ENCODE measurements around the gene TFRC. TPM values are rescaled to one million over a fixed set of nuclear protein-coding genes. Genes with fewer than 3 reads are reported as not detected.
A peak's percentile ranks its signal among the peaks of the same experiment; 100 is the strongest.

TFRC gene
- total and polyA plus RNA-seq, 4 donors, result 60.8 to 159 (median 83.3) TPM

DNA sequence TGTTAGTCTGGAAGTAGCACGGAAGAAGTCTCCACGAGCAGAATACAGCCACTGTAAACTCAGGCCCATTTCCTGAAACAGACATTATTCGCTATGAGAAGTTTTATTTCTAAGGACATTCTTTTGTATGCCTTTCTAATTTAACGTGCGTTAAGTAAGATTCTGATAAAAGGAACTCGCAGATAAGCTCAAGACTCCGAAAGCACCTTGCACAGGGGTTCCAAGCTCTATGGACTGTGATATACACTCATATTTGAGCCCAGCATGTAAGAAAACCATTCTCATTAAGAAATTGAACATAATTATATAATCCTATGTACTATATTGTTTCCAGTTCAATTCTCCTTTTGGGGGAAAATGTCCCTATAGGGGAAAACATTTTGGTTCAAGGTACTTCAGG lies 28.4 kb downstream of the TFRC start:
- H3K27me3 ChIP-seq (ENCODE audit: control insufficient read depth, insufficient read depth, low read length), result no peaks in the 10 kb centered on the region
- DNase-seq (ENCODE audit: low read depth in 4 of 6, low spot score in 6 of 6), result no peak
- H3K9me3 ChIP-seq (ENCODE audit: control insufficient read depth, insufficient read depth, low read length), result no peaks in the 10 kb centered on the region
- no peak overlapping the region for H3K27ac ChIP-seq (ENCODE audit: low read depth, low read length)
- no peak overlapping the region for H3K4me3 ChIP-seq (ENCODE audit: low read depth, low read length)
- H3K36me3 ChIP-seq (ENCODE audit: control insufficient read depth, insufficient read depth, low read length), result peaks cover 50% of the 10 kb centered on the region
- no CpG with 5 or more reads among the region's 7 CpGs for WGBS (ENCODE audit: insufficient coverage)
- H3K4me1 ChIP-seq (ENCODE audit: control insufficient read depth, insufficient read depth, low read length), result no peaks in the 10 kb centered on the region

DNA sequence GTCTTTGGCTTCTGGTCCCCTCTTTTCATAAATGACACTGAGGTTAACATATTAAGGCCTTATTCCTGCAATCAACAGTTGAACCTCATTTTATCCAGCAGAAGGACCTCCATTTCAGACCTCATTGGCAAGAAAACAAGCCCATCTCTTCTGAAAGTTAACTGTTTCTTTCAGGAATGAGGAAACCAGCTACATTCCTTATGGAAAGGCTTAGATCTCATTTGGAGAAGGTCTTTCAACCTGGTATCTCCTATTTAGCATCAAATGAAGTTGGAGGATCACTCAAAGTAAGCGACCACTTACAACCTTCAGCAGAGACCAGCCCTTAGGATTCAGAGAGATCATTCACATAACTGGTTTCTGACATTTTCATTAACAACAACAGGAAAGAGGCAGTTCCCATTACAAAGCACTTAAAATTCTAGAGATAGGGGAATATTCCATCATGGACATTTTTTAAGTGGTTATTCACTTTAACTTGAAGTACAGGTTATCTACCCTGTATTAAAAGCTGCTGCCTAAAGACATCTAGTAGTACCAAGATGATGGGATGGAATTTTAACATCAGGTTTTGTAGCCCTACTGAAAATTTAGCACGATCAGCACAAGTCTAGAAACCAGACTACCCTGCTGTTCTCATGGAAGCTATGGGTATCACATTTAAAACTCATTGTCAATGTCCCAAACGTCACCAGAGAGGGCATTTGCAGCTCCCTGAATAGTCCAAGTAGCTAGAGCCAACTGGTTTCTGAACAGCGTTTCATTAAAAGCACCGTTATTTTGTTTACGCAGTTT lies 30.4 kb downstream of the TFRC start:
- WGBS (ENCODE audit: insufficient coverage), result 55% methylated on average over 5 of the region's 6 CpGs
- Histone ChIP-seq H3K27ac (ENCODE audit: low read depth, low read length) (peak overlapping the region; percentile 19), H3K27me3 (ENCODE audit: control insufficient read depth, insufficient read depth, low read length) (no peaks in the 10 kb centered on the region), H3K9me3 (ENCODE audit: control insufficient read depth, insufficient read depth, low read length) (no peaks in the 10 kb centered on the region), H3K4me1 (ENCODE audit: control insufficient read depth, insufficient read depth, low read length) (no peaks in the 10 kb centered on the region), H3K36me3 (ENCODE audit: control insufficient read depth, insufficient read depth, low read length) (peaks cover 48% of the 10 kb centered on the region), H3K4me3 (ENCODE audit: low read depth, low read length) (no peak overlapping the region)
- DNase-seq (ENCODE audit: low read depth in 4 of 6, low spot score in 6 of 6), result no peak

DNA sequence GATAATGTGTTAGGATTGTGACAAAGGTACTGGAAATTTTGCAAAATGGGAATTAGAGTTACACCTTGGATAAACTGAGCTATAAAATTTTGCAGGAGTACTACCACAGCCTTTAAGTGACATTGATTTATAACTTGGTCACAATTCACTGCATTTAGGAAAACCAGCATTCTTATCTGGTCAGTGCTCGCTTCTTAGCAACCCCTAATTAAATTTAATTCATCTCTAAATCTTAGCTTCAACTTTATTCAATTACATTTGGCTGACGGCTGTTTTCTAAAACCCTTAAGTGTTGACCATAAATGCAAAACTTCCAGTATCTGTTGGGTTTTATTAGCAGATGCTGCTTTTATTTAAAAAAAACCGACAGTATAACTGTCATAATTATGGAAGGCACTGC lies 31.3 kb downstream of the TFRC start:
- peak in 2 of 6 donors; percentile 28 to 49 for DNase-seq (ENCODE audit: low read depth in 4 of 6, low spot score in 6 of 6)
- no peaks in the 10 kb centered on the region for H3K9me3 ChIP-seq (ENCODE audit: control insufficient read depth, insufficient read depth, low read length)
- peaks cover 39% of the 10 kb centered on the region for H3K36me3 ChIP-seq (ENCODE audit: control insufficient read depth, insufficient read depth, low read length)
- no peaks in the 10 kb centered on the region for H3K4me1 ChIP-seq (ENCODE audit: control insufficient read depth, insufficient read depth, low read length)
- no peaks in the 10 kb centered on the region for H3K27me3 ChIP-seq (ENCODE audit: control insufficient read depth, insufficient read depth, low read length)
- 67% methylated on average over 1 of the region's 3 CpGs for WGBS (ENCODE audit: insufficient coverage)
- no peak overlapping the region for H3K27ac ChIP-seq (ENCODE audit: low read depth, low read length)
- H3K4me3 ChIP-seq (ENCODE audit: low read depth, low read length), result no peak overlapping the region

DNA sequence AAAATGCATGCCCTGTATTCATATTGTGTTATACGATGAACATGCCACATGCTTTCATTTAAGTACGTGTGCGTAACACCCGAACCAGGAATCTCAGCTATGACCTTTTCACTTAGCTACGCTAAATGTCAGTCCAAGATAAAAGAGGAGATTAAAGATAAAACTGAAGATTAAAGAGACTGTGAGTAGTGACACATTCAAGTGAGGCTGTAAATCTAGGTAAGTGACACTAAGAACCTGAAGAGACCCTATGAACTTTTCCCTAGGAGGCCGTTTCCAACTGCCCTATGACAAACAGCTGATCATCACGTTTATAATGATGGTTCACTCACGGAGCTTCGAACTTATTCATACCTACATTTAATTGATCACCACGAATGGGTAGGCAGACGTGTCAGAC lies 32.2 kb downstream of the TFRC start:
- H3K27me3 ChIP-seq (ENCODE audit: control insufficient read depth, insufficient read depth, low read length), result no peaks in the 10 kb centered on the region
- no peak overlapping the region for H3K4me3 ChIP-seq (ENCODE audit: low read depth, low read length)
- H3K36me3 ChIP-seq (ENCODE audit: control insufficient read depth, insufficient read depth, low read length), result peaks cover 37% of the 10 kb centered on the region
- DNase-seq (ENCODE audit: low read depth in 4 of 6, low spot score in 6 of 6), result no peak
- H3K4me1 ChIP-seq (ENCODE audit: control insufficient read depth, insufficient read depth, low read length), result no peaks in the 10 kb centered on the region
- H3K27ac ChIP-seq (ENCODE audit: low read depth, low read length), result no peak overlapping the region
- 70% methylated on average over 5 of the region's 11 CpGs for WGBS (ENCODE audit: insufficient coverage)
- H3K9me3 ChIP-seq (ENCODE audit: control insufficient read depth, insufficient read depth, low read length), result no peaks in the 10 kb centered on the region

DNA sequence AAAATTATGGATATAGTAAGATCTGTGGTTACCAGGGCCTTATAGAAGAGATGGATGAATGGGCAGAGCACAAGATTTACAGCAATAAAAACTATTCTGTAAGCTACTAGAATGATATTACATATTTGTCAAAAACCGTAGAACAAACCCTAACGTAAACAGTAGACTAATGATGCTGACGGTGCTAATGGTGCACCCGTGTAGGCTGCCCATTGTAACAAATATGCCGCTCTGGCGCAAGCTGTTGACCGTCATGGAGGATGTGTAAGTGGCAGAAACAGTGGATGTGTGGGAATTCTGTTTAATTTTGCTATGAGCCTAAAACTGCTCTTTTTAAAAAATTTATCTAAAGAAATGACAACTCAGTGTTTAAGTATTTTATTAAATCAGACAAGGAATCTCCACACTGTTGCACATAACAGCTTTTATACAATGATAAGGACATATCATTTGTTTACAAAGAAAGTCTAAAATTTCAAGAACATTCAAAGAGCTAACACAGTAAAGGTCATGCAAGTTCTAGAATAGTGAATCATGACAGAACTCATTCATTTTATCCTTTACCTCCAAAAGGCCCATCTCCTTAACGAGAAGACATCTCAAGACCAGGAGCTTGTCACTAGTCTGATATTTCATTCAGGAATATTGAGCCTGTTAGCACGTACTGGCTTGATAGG lies 32.8 kb downstream of the TFRC start:
- WGBS (ENCODE audit: insufficient coverage), result 89% methylated on average over 7 of the region's 9 CpGs
- DNase-seq (ENCODE audit: low read depth in 4 of 6, low spot score in 6 of 6), result no peak
- Histone ChIP-seq H3K4me1 (ENCODE audit: control insufficient read depth, insufficient read depth, low read length) (no peaks in the 10 kb centered on the region), H3K27me3 (ENCODE audit: control insufficient read depth, insufficient read depth, low read length) (no peaks in the 10 kb centered on the region), H3K27ac (ENCODE audit: low read depth, low read length) (no peak overlapping the region), H3K36me3 (ENCODE audit: control insufficient read depth, insufficient read depth, low read length) (peaks cover 35% of the 10 kb centered on the region), H3K4me3 (ENCODE audit: low read depth, low read length) (no peak overlapping the region), H3K9me3 (ENCODE audit: control insufficient read depth, insufficient read depth, low read length) (no peaks in the 10 kb centered on the region)

DNA sequence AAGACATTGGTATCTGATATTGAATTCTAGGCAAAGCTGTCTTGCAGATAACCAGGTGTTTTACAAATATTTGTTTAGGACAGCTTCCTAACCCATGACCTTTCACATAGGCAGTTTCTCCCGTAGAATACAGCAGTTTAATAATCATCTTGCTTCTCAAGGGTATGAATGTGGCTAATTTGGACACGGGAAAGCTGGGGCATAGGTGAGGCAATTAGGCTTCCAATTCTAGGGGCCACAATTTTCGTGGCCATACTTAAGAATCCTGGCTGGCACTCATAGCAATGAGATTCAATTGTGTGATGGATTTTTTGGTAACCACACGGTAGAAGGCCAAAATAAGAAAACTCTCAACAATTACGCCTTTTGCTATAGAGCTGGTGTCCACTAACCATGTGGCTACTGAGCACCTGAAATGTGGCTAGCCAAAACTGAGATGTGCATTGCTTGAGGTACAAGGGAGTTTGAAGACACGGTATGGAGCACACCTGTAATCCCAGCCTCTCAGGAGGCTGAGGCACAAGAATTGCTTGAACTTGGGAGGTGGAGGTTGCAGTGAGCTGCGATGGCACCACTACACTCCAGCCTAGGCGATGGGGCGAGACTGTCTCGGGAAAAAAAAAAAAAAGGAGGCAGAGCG lies 34.4 kb downstream of the TFRC start:
- Histone ChIP-seq H3K27ac (ENCODE audit: low read depth, low read length) (no peak overlapping the region), H3K27me3 (ENCODE audit: control insufficient read depth, insufficient read depth, low read length) (no peaks in the 10 kb centered on the region), H3K4me1 (ENCODE audit: control insufficient read depth, insufficient read depth, low read length) (no peaks in the 10 kb centered on the region), H3K4me3 (ENCODE audit: low read depth, low read length) (no peak overlapping the region), H3K36me3 (ENCODE audit: control insufficient read depth, insufficient read depth, low read length) (peaks cover 23% of the 10 kb centered on the region), H3K9me3 (ENCODE audit: control insufficient read depth, insufficient read depth, low read length) (no peaks in the 10 kb centered on the region)
- DNase-seq (ENCODE audit: low read depth in 4 of 6, low spot score in 6 of 6), result no peak
- WGBS (ENCODE audit: insufficient coverage), result 90% methylated on average over 2 of the region's 11 CpGs

DNA sequence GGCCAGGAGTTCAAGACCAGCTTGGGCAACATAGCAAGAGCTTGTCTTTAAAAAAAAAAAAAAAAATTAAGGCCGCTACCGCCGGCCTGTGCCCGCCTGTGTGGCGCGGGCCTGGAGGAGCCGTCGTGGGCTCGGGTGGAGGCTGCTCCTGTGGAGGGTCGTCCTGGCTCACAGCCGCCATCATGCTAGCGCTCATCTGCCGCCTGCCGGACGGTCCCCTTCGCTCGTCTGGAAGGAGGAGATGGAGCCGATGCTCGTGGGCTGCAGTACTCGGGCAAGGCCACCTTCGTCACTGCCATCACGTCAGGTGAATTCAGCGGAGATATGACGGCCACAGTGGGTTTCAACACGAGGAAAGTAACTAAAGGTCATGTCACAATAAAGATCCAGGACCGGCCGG lies 37.4 kb downstream of the TFRC start:
- DNase-seq (ENCODE audit: low read depth in 4 of 6, low spot score in 6 of 6), result no peak
- Histone ChIP-seq H3K27ac (ENCODE audit: low read depth, low read length) (no peak overlapping the region), H3K36me3 (ENCODE audit: control insufficient read depth, insufficient read depth, low read length) (peaks cover 18% of the 10 kb centered on the region), H3K9me3 (ENCODE audit: control insufficient read depth, insufficient read depth, low read length) (peaks cover 6% of the 10 kb centered on the region), H3K27me3 (ENCODE audit: control insufficient read depth, insufficient read depth, low read length) (no peaks in the 10 kb centered on the region), H3K4me3 (ENCODE audit: low read depth, low read length) (no peak overlapping the region), H3K4me1 (ENCODE audit: control insufficient read depth, insufficient read depth, low read length) (no peaks in the 10 kb centered on the region)
- WGBS (ENCODE audit: insufficient coverage), result 98% methylated on average over 26 of the region's 27 CpGs

DNA sequence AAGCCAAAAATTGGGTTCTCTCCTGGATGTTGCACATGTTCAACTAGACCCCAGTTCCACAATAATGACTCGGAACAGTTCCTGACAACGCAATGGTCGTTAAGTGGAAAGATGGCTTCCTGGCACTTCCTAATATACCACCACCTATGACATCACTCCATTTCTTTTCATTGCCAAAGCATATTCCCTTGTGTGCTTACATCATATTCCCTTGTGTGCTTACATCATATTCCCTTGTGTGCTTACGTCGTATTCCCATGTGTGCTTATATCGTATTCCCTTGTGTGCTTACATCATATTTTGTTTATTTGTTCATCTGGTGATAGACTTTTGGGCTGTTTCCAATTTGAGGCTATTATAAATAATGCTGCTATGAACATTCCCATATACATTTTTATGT lies 39.2 kb downstream of the TFRC start:
- H3K36me3 ChIP-seq (ENCODE audit: control insufficient read depth, insufficient read depth, low read length), result peaks cover 11% of the 10 kb centered on the region
- H3K4me3 ChIP-seq (ENCODE audit: low read depth, low read length), result no peak overlapping the region
- WGBS (ENCODE audit: insufficient coverage), result 95% methylated on average over 3 of the region's 6 CpGs
- no peaks in the 10 kb centered on the region for H3K4me1 ChIP-seq (ENCODE audit: control insufficient read depth, insufficient read depth, low read length)
- H3K9me3 ChIP-seq (ENCODE audit: control insufficient read depth, insufficient read depth, low read length), result peaks cover 6% of the 10 kb centered on the region
- DNase-seq (ENCODE audit: low read depth in 4 of 6, low spot score in 6 of 6), result no peak
- H3K27me3 ChIP-seq (ENCODE audit: control insufficient read depth, insufficient read depth, low read length), result no peaks in the 10 kb centered on the region
- no peak overlapping the region for H3K27ac ChIP-seq (ENCODE audit: low read depth, low read length)

DNA sequence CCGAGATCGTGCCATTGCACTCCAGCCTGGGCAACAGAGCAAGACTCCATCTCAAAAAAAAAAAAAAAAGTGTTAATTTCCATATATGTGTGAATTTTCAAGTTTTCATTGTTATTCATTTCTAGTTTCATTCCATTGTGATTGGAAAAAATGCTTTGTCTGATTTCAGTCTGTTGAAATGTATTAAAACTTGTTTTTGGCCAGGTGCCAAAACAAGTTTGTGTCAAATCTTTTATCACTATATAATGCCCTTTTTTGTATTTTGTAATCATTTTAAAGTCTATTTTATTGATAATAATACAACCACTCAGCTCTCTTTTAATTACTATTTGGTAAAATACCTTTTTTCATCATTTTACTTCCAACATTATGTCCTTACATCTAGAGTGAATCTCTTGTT lies 42.5 kb downstream of the TFRC start:
- H3K4me1 ChIP-seq (ENCODE audit: control insufficient read depth, insufficient read depth, low read length), result no peaks in the 10 kb centered on the region
- peaks cover 1% of the 10 kb centered on the region for H3K36me3 ChIP-seq (ENCODE audit: control insufficient read depth, insufficient read depth, low read length)
- H3K9me3 ChIP-seq (ENCODE audit: control insufficient read depth, insufficient read depth, low read length), result peaks cover 6% of the 10 kb centered on the region
- no peak for DNase-seq (ENCODE audit: low read depth in 4 of 6, low spot score in 6 of 6)
- WGBS (ENCODE audit: insufficient coverage), result no CpG with 5 or more reads among the region's 2 CpGs
- H3K27me3 ChIP-seq (ENCODE audit: control insufficient read depth, insufficient read depth, low read length), result no peaks in the 10 kb centered on the region
- no peak overlapping the region for H3K27ac ChIP-seq (ENCODE audit: low read depth, low read length)
- no peak overlapping the region for H3K4me3 ChIP-seq (ENCODE audit: low read depth, low read length)

All from spinal cord (tissue), 10 donors.